ENCODE results near the gene ZFHX3. TPM values are rescaled to one million over a fixed set of nuclear protein-coding genes. Genes with fewer than 3 reads are reported as not detected.

Gene ZFHX3
- total RNA-seq, 1 experiment from 2014 or later: 13.6 TPM

- Mint-ChIP-seq H3K36me3 (ENCODE audit: insufficient read depth, unreplicated experiment) (no peaks in the 10 kb centered on the region), H3K4me3 (ENCODE audit: low read depth, unreplicated experiment) (no peak overlapping the region), H3K27me3 (ENCODE audit: unreplicated experiment) (no peaks in the 10 kb centered on the region), H3K9me3 (ENCODE audit: low read depth, unreplicated experiment) (no peaks in the 10 kb centered on the region), H3K4me1 (ENCODE audit: low read depth, unreplicated experiment) (no peaks in the 10 kb centered on the region), H3K27ac (ENCODE audit: unreplicated experiment) (no peak overlapping the region)
- no peak for DNase-seq
- intact Hi-C loops (cut with micrococcal nuclease; ENCODE audit: unreplicated experiment): no loop called here
- no TSS peak for BruUV-seq (replicated peaks)
- TF ChIP-seq, protein P1, sequence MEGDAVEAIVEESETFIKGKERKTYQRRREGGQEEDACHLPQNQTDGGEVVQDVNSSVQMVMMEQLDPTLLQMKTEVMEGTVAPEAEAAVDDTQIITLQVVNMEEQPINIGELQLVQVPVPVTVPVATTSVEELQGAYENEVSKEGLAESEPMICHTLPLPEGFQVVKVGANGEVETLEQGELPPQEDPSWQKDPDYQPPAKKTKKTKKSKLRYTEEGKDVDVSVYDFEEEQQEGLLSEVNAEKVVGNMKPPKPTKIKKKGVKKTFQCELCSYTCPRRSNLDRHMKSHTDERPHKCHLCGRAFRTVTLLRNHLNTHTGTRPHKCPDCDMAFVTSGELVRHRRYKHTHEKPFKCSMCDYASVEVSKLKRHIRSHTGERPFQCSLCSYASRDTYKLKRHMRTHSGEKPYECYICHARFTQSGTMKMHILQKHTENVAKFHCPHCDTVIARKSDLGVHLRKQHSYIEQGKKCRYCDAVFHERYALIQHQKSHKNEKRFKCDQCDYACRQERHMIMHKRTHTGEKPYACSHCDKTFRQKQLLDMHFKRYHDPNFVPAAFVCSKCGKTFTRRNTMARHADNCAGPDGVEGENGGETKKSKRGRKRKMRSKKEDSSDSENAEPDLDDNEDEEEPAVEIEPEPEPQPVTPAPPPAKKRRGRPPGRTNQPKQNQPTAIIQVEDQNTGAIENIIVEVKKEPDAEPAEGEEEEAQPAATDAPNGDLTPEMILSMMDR (IDR thresholded peaks at IDR 0.05; ENCODE audit: unreplicated experiment): no peak
- CTCF ChIA-PET: interaction anchor here (0.7 kb wide), 1 partner anchor 962 kb away, joined by 3 read pairs; no protein-coding TSS in a partner anchor
Measured at GRCh38 chr16:72917051-72917450, 130.9 kb downstream of the ZFHX3 start.

- Mint-ChIP-seq H3K4me3 (ENCODE audit: low read depth, unreplicated experiment) (no peak overlapping the region), H3K4me1 (ENCODE audit: low read depth, unreplicated experiment) (no peaks in the 10 kb centered on the region), H3K9me3 (ENCODE audit: low read depth, unreplicated experiment) (no peaks in the 10 kb centered on the region), H3K27ac (ENCODE audit: unreplicated experiment) (no peak overlapping the region), H3K36me3 (ENCODE audit: insufficient read depth, unreplicated experiment) (no peaks in the 10 kb centered on the region), H3K27me3 (ENCODE audit: unreplicated experiment) (no peaks in the 10 kb centered on the region)
- BruUV-seq (replicated peaks): no TSS peak
- intact Hi-C loops (cut with micrococcal nuclease; ENCODE audit: unreplicated experiment): no loop called here
- CTCF ChIA-PET: no interaction called here
- TF ChIP-seq, protein P1 (IDR thresholded peaks at IDR 0.05; ENCODE audit: unreplicated experiment): no peak
- DNase-seq: no peak
Measured at GRCh38 chr16:72915331-72915730, 132.6 kb downstream of the ZFHX3 start.

- no peak overlapping the region for H3K4me3 Mint-ChIP-seq (ENCODE audit: low read depth, unreplicated experiment)
- no peak for DNase-seq
- TF ChIP-seq, protein P1 (IDR thresholded peaks at IDR 0.05; ENCODE audit: unreplicated experiment): no peak
- H3K36me3 Mint-ChIP-seq (ENCODE audit: insufficient read depth, unreplicated experiment): no peaks in the 10 kb centered on the region
- intact Hi-C loops (cut with micrococcal nuclease; ENCODE audit: unreplicated experiment): no loop called here
- CTCF ChIA-PET: interaction anchor here (0.5 kb wide), 1 partner anchor 18 kb away, joined by 3 read pairs; no protein-coding TSS in a partner anchor
- no peaks in the 10 kb centered on the region for H3K9me3 Mint-ChIP-seq (ENCODE audit: low read depth, unreplicated experiment)
- H3K4me1 Mint-ChIP-seq (ENCODE audit: low read depth, unreplicated experiment): no peaks in the 10 kb centered on the region
- no peak overlapping the region for H3K27ac Mint-ChIP-seq (ENCODE audit: unreplicated experiment)
- no peaks in the 10 kb centered on the region for H3K27me3 Mint-ChIP-seq (ENCODE audit: unreplicated experiment)
- no TSS peak for BruUV-seq (replicated peaks)
Measured at GRCh38 chr16:72913551-72913950, 134.4 kb downstream of the ZFHX3 start.

- Mint-ChIP-seq H3K4me3 (ENCODE audit: low read depth, unreplicated experiment) (no peak overlapping the region), H3K9me3 (ENCODE audit: low read depth, unreplicated experiment) (no peaks in the 10 kb centered on the region), H3K4me1 (ENCODE audit: low read depth, unreplicated experiment) (no peaks in the 10 kb centered on the region), H3K27ac (ENCODE audit: unreplicated experiment) (no peak overlapping the region), H3K36me3 (ENCODE audit: insufficient read depth, unreplicated experiment) (no peaks in the 10 kb centered on the region), H3K27me3 (ENCODE audit: unreplicated experiment) (no peaks in the 10 kb centered on the region)
- CTCF ChIA-PET: no interaction called here
- intact Hi-C loops (cut with micrococcal nuclease; ENCODE audit: unreplicated experiment): no loop called here
- BruUV-seq (replicated peaks): no TSS peak
- DNase-seq: no peak
- TF ChIP-seq, protein P1 (IDR thresholded peaks at IDR 0.05; ENCODE audit: unreplicated experiment): no peak
Measured at GRCh38 chr16:72911971-72912370, 136.0 kb downstream of the ZFHX3 start.
